ENCODE measurements around the gene TMEM267. TPM values are rescaled to one million over a fixed set of nuclear protein-coding genes. Genes with fewer than 3 reads are reported as not detected.

TMEM267 gene
- total RNA-seq, 1 donor from 2014 or later: 17.9 TPM

DNA sequence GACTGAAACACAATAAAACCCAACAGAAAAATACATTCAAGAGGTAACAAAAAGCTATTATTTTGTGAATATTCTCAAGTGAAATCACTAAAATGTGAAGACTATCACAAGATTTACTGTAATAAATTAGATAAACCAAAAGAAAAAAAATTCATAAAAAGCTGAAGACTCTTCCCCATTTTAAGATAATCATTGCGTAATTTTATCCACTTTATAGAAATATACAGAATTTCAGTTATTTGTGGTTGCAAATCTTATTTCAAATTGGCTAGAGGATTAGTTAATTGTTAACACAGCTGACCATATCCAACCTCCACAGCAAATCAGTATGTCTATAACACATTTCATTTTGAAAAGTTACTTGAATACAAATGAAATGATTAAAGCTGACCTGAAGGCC lies 7.7 kb upstream of the TMEM267 start:
- TF ChIP-seq, protein P1, sequence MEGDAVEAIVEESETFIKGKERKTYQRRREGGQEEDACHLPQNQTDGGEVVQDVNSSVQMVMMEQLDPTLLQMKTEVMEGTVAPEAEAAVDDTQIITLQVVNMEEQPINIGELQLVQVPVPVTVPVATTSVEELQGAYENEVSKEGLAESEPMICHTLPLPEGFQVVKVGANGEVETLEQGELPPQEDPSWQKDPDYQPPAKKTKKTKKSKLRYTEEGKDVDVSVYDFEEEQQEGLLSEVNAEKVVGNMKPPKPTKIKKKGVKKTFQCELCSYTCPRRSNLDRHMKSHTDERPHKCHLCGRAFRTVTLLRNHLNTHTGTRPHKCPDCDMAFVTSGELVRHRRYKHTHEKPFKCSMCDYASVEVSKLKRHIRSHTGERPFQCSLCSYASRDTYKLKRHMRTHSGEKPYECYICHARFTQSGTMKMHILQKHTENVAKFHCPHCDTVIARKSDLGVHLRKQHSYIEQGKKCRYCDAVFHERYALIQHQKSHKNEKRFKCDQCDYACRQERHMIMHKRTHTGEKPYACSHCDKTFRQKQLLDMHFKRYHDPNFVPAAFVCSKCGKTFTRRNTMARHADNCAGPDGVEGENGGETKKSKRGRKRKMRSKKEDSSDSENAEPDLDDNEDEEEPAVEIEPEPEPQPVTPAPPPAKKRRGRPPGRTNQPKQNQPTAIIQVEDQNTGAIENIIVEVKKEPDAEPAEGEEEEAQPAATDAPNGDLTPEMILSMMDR (IDR thresholded peaks at IDR 0.05; ENCODE audit: insufficient read depth, low read length, poor library complexity, severe bottlenecking): no peak
- no peak for DNase-seq (ENCODE audit: low read depth)
- Histone ChIP-seq H3K4me3 (ENCODE audit: low read depth, low read length) (no peak overlapping the region), H3K27me3 (ENCODE audit: control insufficient read depth, insufficient read depth, low read length) (no peaks in the 10 kb centered on the region), H3K36me3 (ENCODE audit: control insufficient read depth, insufficient read depth, low read length) (no peaks in the 10 kb centered on the region)

DNA sequence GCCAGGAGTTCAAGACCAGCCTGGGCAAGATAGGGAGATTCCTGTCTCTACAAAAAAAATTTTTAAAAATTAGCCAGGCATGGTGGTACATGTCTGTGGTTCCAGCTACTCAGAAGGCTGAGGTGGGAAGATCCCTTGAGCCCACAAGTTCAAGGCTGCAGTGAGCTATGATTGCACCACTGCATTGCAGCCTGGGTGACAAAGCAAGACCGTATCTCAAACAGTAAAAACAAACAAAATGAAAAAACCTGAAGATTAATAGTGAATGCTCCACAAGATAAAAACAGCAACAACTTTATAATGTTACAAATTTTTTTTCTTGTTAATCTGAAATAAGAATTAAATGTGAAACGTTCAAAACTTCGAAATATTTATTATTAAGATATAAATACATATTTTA lies 2.7 kb upstream of the TMEM267 start:
- TF ChIP-seq, protein P1 (IDR thresholded peaks at IDR 0.05; ENCODE audit: insufficient read depth, low read length, poor library complexity, severe bottlenecking): no peak
- Histone ChIP-seq H3K4me3 (ENCODE audit: low read depth, low read length) (no peak overlapping the region), H3K36me3 (ENCODE audit: control insufficient read depth, insufficient read depth, low read length) (no peaks in the 10 kb centered on the region), H3K27me3 (ENCODE audit: control insufficient read depth, insufficient read depth, low read length) (no peaks in the 10 kb centered on the region)
- DNase-seq (ENCODE audit: low read depth): no peak

DNA sequence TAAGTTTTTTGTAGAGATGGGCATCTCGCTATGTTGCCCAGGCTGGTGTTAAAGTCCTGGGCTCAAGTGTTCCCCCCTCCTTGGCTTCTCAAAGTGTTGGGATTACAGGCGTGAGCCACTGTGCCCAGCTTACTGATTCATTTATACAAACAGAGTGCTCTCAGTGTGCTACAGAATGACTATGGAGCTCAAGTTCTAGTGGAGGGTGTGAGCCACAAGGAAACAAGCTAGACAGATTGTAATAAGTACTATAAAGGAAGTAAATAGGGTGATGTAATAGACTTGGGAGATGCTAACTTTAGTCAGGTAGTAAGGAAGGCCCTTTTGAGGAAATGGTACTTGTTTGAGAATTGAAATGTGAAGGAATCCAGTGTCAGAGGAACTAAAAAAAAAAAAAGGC lies 1.7 kb upstream of the TMEM267 start:
- no peak for DNase-seq (ENCODE audit: low read depth)
- Histone ChIP-seq H3K36me3 (ENCODE audit: control insufficient read depth, insufficient read depth, low read length) (no peaks in the 10 kb centered on the region), H3K4me3 (ENCODE audit: low read depth, low read length) (no peak overlapping the region), H3K27me3 (ENCODE audit: control insufficient read depth, insufficient read depth, low read length) (no peaks in the 10 kb centered on the region)
- TF ChIP-seq, protein P1 (IDR thresholded peaks at IDR 0.05; ENCODE audit: insufficient read depth, low read length, poor library complexity, severe bottlenecking): no peak

DNA sequence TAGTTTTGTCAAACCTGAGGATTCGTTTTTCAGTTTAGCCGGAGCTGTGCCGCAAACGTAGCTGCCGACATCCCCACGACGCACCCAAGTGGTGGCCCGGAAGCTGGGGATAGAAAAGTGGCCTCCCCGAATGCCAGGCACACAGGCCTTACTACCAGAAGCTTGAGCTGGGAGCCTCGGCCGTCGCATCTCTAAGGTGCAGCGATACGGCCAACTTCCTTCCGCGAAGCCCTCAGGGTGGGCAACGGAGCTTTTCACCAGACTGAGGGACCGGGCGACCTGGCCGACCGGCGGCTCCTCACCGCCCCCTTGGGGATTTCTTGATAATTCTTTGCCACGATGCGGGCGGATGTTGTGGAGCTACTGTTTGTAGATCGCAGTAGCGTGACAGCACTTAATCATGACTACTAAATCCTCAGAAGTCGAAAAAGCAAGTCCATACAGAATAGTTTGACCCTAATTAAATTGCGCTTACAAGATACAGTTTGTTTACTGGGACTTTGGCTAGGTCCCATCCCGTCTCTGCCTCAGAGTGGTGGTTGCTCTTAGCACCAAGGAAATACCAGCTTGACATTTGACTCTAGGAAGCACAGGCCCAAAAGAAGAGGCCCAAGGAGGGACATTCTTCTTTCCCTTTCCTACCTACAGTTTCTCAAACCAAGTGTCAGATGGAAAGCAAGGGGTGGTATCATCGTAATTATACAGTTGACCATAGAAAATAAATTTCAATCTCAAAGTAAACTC lies 613 bp upstream of the TMEM267 start:
- no peaks in the 10 kb centered on the region for H3K27me3 ChIP-seq (ENCODE audit: control insufficient read depth, insufficient read depth, low read length)
- TF ChIP-seq, protein P1 (IDR thresholded peaks at IDR 0.05; ENCODE audit: insufficient read depth, low read length, poor library complexity, severe bottlenecking): peak; percentile 78
- peak overlapping the region; percentile 89 for H3K4me3 ChIP-seq (ENCODE audit: low read depth, low read length)
- H3K36me3 ChIP-seq (ENCODE audit: control insufficient read depth, insufficient read depth, low read length): no peaks in the 10 kb centered on the region
- DNase-seq (ENCODE audit: low read depth): peak; percentile 43

DNA sequence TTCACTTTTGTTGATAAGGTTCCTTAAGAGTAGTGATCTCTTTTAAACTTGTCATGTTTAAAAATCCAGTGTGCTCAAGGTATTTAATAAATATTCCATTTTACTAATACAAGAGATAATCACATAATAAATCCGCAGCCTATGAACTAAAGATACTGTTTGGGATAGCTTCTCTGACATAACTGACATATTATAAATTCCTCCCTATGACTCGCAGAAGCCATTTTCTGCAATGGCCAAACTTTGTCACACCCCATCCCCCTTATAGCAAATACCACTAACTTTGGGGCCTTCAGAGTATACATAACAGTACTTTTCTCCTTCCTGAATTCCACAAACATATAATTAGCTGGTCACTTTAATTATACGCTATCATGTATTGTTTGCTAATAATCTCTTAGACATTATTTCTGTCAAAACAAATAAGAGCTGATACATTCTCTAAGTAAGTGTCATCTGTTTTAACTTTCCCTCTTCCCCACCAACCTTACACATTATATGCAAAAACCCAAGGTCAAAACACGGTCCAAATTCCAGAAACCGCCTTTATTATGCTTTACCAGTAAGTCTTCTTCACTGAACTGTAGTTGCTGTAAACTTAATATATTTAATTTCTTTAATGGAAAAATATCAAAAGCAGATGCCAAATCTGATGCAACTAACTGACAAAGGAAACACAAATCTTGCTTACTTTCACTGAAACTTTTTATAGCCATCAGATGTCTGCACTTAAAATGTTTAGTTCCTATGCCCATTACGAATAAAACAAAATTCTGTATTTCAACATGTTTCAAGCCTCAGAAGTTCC lies 971 bp downstream of the TMEM267 start:
- Histone ChIP-seq H3K36me3 (ENCODE audit: control insufficient read depth, insufficient read depth, low read length) (no peaks in the 10 kb centered on the region), H3K27me3 (ENCODE audit: control insufficient read depth, insufficient read depth, low read length) (no peaks in the 10 kb centered on the region), H3K4me3 (ENCODE audit: low read depth, low read length) (peak overlapping the region; percentile 89)
- TF ChIP-seq, protein P1 (IDR thresholded peaks at IDR 0.05; ENCODE audit: insufficient read depth, low read length, poor library complexity, severe bottlenecking): no peak
- no peak for DNase-seq (ENCODE audit: low read depth)
